ENCODE measurements around the gene UCP3. TPM values are rescaled to one million over a fixed set of nuclear protein-coding genes. Genes with fewer than 3 reads are reported as not detected.

UCP3 gene
- total and polyA plus RNA-seq, 10 of the 15 experiments (the other 5 are each of a cell fraction or from before 2014, with no cell fraction given): 0.02 to 1.9 (median 0.94) TPM

GRCh38 chr11:74014880-74015279 is 6.0 kb upstream of the UCP3 start:
- RAD21 ChIA-PET (ENCODE audit: unreplicated experiment): no interaction called here
- SMC1A ChIA-PET (ENCODE audit: uncharacterized antibody, unreplicated experiment): interaction anchor here (1.7 kb wide), 1 partner anchor 23 kb away, joined by 3 read pairs; no protein-coding TSS in a partner anchor
- WGBS (ENCODE audit: insufficient coverage, insufficient replicate concordance, low lambda C conversion rate, missing lambda C conversion rate): 75% methylated on average over 2 of the region's 2 CpGs
- Histone ChIP-seq H3K4me2 (ENCODE audit: control insufficient read depth, insufficient read depth) (no peak overlapping the region), H3K27me3 (replicated peaks in 1 of 2; ENCODE audit: control insufficient read depth in 2 of 2, insufficient read depth in 2 of 2, low read length in 1 of 2) (no peaks in the 10 kb centered on the region), H3K4me3 (no peak overlapping the region), H3K27ac (ENCODE audit: control insufficient read depth, insufficient read depth) (no peak overlapping the region), H3K9ac (ENCODE audit: control insufficient read depth, insufficient read depth, low read length) (no peak overlapping the region), H3K79me2 (ENCODE audit: control insufficient read depth, insufficient read depth, low read length) (no peaks in the 10 kb centered on the region), H3K4me1 (ENCODE audit: control insufficient read depth, insufficient read depth, low read length) (peaks cover 26% of the 10 kb centered on the region), H3K36me3 (ENCODE audit: control insufficient read depth in 2 of 2, insufficient read depth in 2 of 2, low read length in 1 of 2) (peaks cover 0 to 1% of the 10 kb centered on the region in 2 experiments), H2AFZ (ENCODE audit: control insufficient read depth, low read depth, low read length) (no peak overlapping the region), H4K20me1 (ENCODE audit: control insufficient read depth, insufficient read depth) (no peaks in the 10 kb centered on the region), H3K9me3 (replicated peaks; ENCODE audit: control insufficient read depth, insufficient read depth, low read length) (no peaks in the 10 kb centered on the region)
- no peak for FAIRE-seq
- no TSS peak for BruUV-seq (replicated peaks)
- no peak for ATAC-seq
- in situ Hi-C loops (cut with MboI) (no loop called here), intact Hi-C loops (cut with micrococcal nuclease; ENCODE audit: unreplicated experiment) (no loop called here)
- no peak for DNase-seq (ENCODE audit: low read depth, low spot score)
- POLR2A ChIA-PET: no interaction called here
- CTCF ChIA-PET: no interaction called here
- TF ChIP-seq, protein P1, sequence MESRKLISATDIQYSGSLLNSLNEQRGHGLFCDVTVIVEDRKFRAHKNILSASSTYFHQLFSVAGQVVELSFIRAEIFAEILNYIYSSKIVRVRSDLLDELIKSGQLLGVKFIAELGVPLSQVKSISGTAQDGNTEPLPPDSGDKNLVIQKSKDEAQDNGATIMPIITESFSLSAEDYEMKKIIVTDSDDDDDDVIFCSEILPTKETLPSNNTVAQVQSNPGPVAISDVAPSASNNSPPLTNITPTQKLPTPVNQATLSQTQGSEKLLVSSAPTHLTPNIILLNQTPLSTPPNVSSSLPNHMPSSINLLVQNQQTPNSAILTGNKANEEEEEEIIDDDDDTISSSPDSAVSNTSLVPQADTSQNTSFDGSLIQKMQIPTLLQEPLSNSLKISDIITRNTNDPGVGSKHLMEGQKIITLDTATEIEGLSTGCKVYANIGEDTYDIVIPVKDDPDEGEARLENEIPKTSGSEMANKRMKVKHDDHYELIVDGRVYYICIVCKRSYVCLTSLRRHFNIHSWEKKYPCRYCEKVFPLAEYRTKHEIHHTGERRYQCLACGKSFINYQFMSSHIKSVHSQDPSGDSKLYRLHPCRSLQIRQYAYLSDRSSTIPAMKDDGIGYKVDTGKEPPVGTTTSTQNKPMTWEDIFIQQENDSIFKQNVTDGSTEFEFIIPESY (IDR thresholded peaks at IDR 0.05): no peak
- TF ChIP-seq YY1 (IDR thresholded peaks at IDR 0.05; ENCODE audit: low read depth, low read length) (no peak), HDAC6 (IDR thresholded peaks at IDR 0.05; ENCODE audit: unreplicated experiment) (no peak), TCF7 (IDR thresholded peaks at IDR 0.05; ENCODE audit: borderline replicate concordance) (no peak), SMAD5 (IDR thresholded peaks at IDR 0.05; ENCODE audit: low read depth) (no peak), SREBF1 (IDR thresholded peaks at IDR 0.05; ENCODE audit: low read length) (no peak), POLR2AphosphoS2 (IDR thresholded peaks at IDR 0.05; ENCODE audit: low read depth, low read length) (no peak), BRCA1 (IDR thresholded peaks at IDR 0.05; ENCODE audit: low read depth, low read length) (no peak), ZNF217 (IDR thresholded peaks at IDR 0.05) (no peak), E2F4 (IDR thresholded peaks at IDR 0.05; ENCODE audit: low read depth, low read length) (no peak), ETV6 (conservative IDR thresholded peaks at IDR 0.05 in 1 of 2, IDR thresholded peaks at IDR 0.05 in 1 of 2; ENCODE audit: borderline replicate concordance in 1 of 2, low read depth in 1 of 2) (no peak), HDGF (IDR thresholded peaks at IDR 0.05) (no peak), KAT2A (conservative IDR thresholded peaks at IDR 0.05; ENCODE audit: control insufficient read depth, low read depth, low read length) (no peak)
- TF ChIP-seq, protein P2, sequence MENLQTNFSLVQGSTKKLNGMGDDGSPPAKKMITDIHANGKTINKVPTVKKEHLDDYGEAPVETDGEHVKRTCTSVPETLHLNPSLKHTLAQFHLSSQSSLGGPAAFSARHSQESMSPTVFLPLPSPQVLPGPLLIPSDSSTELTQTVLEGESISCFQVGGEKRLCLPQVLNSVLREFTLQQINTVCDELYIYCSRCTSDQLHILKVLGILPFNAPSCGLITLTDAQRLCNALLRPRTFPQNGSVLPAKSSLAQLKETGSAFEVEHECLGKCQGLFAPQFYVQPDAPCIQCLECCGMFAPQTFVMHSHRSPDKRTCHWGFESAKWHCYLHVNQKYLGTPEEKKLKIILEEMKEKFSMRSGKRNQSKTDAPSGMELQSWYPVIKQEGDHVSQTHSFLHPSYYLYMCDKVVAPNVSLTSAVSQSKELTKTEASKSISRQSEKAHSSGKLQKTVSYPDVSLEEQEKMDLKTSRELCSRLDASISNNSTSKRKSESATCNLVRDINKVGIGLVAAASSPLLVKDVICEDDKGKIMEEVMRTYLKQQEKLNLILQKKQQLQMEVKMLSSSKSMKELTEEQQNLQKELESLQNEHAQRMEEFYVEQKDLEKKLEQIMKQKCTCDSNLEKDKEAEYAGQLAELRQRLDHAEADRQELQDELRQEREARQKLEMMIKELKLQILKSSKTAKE (IDR thresholded peaks at IDR 0.05; ENCODE audit: low read depth, poor library complexity, severe bottlenecking): no peak
- TF ChIP-seq, protein P3, sequence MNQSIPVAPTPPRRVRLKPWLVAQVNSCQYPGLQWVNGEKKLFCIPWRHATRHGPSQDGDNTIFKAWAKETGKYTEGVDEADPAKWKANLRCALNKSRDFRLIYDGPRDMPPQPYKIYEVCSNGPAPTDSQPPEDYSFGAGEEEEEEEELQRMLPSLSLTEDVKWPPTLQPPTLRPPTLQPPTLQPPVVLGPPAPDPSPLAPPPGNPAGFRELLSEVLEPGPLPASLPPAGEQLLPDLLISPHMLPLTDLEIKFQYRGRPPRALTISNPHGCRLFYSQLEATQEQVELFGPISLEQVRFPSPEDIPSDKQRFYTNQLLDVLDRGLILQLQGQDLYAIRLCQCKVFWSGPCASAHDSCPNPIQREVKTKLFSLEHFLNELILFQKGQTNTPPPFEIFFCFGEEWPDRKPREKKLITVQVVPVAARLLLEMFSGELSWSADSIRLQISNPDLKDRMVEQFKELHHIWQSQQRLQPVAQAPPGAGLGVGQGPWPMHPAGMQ (IDR thresholded peaks at IDR 0.05; ENCODE audit: borderline replicate concordance): no peak
- TF ChIP-seq, protein P4, sequence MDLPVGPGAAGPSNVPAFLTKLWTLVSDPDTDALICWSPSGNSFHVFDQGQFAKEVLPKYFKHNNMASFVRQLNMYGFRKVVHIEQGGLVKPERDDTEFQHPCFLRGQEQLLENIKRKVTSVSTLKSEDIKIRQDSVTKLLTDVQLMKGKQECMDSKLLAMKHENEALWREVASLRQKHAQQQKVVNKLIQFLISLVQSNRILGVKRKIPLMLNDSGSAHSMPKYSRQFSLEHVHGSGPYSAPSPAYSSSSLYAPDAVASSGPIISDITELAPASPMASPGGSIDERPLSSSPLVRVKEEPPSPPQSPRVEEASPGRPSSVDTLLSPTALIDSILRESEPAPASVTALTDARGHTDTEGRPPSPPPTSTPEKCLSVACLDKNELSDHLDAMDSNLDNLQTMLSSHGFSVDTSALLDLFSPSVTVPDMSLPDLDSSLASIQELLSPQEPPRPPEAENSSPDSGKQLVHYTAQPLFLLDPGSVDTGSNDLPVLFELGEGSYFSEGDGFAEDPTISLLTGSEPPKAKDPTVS (IDR thresholded peaks at IDR 0.05; ENCODE audit: low read depth, low read length): no peak

All from GM12878 (cell line).